SK-N-SH (cell line): ENCODE data around the gene OR2AJ1. TPM values are rescaled to one million over a fixed set of nuclear protein-coding genes. Genes with fewer than 3 reads are reported as not detected.

Experiments used
- CTCF ChIA-PET: fragments of 300-600, 350-600 bp; formaldehyde crosslinking; extraction: SDS; loops from one replicate; lab custom pipeline; 2021; lab: Yijun Ruan, JAX
- POLR2A ChIA-PET: fragments of 350-600 bp; sonication (Branson Sonifier 250); formaldehyde crosslinking; extraction: SDS; loops from one replicate; lab custom pipeline; 2020; ENCODE audit warnings: antibody characterized with exemption, inconsistent platforms; lab: Yijun Ruan, JAX
- DNase-seq: peaks from one replicate; pipeline ENCODE4 v3.0.0; 2012
- H2AFZ ChIP-seq: fragments of 200-600 bp; sonication (generic); 2 replicates; pipeline ENCODE4 v1.8.1; 2016; ENCODE audit warnings: antibody characterized with exemption, mild to moderate bottlenecking, low read depth
- H3F3A ChIP-seq: fragments of 200-600 bp; sonication (generic); replicated peaks from 2 replicates; pipeline ENCODE3; 2016; ENCODE audit warnings: antibody characterized with exemption, mild to moderate bottlenecking; ENCODE audit not compliant: insufficient read depth
- H3K27ac ChIP-seq, 2 experiments: fragments of 200-500 bp in 1 of 2; fragments of 200-600 bp in 1 of 2; sonication (Bioruptor generic) in 1 of 2; sonication (generic), shearing (Covaris generic) in 1 of 2; 2 replicates each; pipeline versions ENCODE4 v1.5.1 to v1.6.1; 2014 to 2016; ENCODE audit warnings: low read depth in 2 of 2, inconsistent platforms in 1 of 2, low read length in 1 of 2, mild to moderate bottlenecking in 1 of 2, mixed read lengths in 1 of 2
- H3K27me3 ChIP-seq: fragments of 200-600 bp; sonication (generic), shearing (Covaris generic); 2 replicates; pipeline ENCODE4 v1.6.1; 2016; ENCODE audit warnings: mixed run types; ENCODE audit not compliant: insufficient read depth
- H3K36me3 ChIP-seq, 2 experiments: fragments of 200-500 bp in 1 of 2; fragments of 200-600 bp in 1 of 2; sonication (Bioruptor generic) in 1 of 2; sonication (generic) in 1 of 2; replicated peaks in 1 of 2; 2 replicates each; pipeline versions ENCODE3 to v1.5.1; 2014 to 2016; ENCODE audit warnings: low read length in 1 of 2, mild to moderate bottlenecking in 1 of 2; ENCODE audit not compliant: insufficient read depth in 2 of 2, control insufficient read depth in 1 of 2
- H3K4me1 ChIP-seq, 2 experiments: fragments of 200-500 bp in 1 of 2; fragments of 200-600 bp in 1 of 2; sonication (Bioruptor generic) in 1 of 2; sonication (generic), shearing (Covaris generic) in 1 of 2; 2 replicates each; pipeline versions ENCODE4 v1.5.1 to v1.6.1; 2014 to 2016; ENCODE audit warnings: low read depth in 1 of 2, low read length in 1 of 2, mixed run types in 1 of 2; ENCODE audit not compliant: insufficient read depth in 2 of 2, control insufficient read depth in 1 of 2
- H3K4me2 ChIP-seq: fragments of 200-600 bp; sonication (generic), shearing (Covaris generic); 2 replicates; pipeline ENCODE4 v1.6.1; 2017; ENCODE audit warnings: mixed run types
- H3K4me3 ChIP-seq, 2 experiments: fragments of 200-500 bp in 1 of 2; fragments of 200-600 bp in 1 of 2; sonication (Bioruptor generic) in 1 of 2; sonication (generic), shearing (Covaris generic) in 1 of 2; 2 replicates each; pipeline versions ENCODE4 v1.5.1 to v1.8.1; 2014 to 2016; ENCODE audit warnings: low read depth in 2 of 2, inconsistent platforms in 1 of 2, low read length in 1 of 2, mild to moderate bottlenecking in 1 of 2, mixed read lengths in 1 of 2, moderate library complexity in 1 of 2
- H3K79me2 ChIP-seq: fragments of 200-600 bp; sonication (generic); 2 replicates; pipeline ENCODE4 v1.8.1; 2017; ENCODE audit warnings: mild to moderate bottlenecking; ENCODE audit not compliant: insufficient read depth
- H3K9ac ChIP-seq: fragments of 200-600 bp; sonication (generic); 2 replicates; pipeline ENCODE4 v1.6.1; 2017; ENCODE audit warnings: mixed run types
- H3K9me2 ChIP-seq: fragments of 200-600 bp; sonication (generic); 2 replicates; pipeline ENCODE4 v1.6.1; 2017; ENCODE audit warnings: mixed run types
- H3K9me3 ChIP-seq: fragments of 200-600 bp; sonication (generic); 2 replicates; pipeline ENCODE4 v1.6.1; 2017; ENCODE audit warnings: mixed run types, mild to moderate bottlenecking, moderate library complexity
- H4K20me1 ChIP-seq: fragments of 200-600 bp; sonication (generic); 2 replicates; pipeline ENCODE4 v1.6.1; 2017; ENCODE audit warnings: mild to moderate bottlenecking, mixed run types; ENCODE audit not compliant: insufficient read depth
- CHD2 ChIP-seq: fragments of 150-350 bp; IDR thresholded peaks from 2 replicates; pipeline ENCODE4 v1.6.1; 2018; ENCODE audit warnings: low read length; ENCODE audit not compliant: partially characterized antibody
- ELF1 ChIP-seq: IDR thresholded peaks from 2 replicates; pipeline ENCODE4 v1.4.0; 2012
- EP300 ChIP-seq, 2 experiments: IDR thresholded peaks; 2 replicates each; pipeline versions ENCODE4 v1.4.0 to v1.6.1; 2012; ENCODE audit warnings: borderline replicate concordance in 1 of 2, low read depth in 1 of 2, low read length in 1 of 2
- EZH2phosphoT487 ChIP-seq: fragments of 200-600 bp; sonication (generic); IDR thresholded peaks from 2 replicates; pipeline ENCODE4 v1.6.1; 2017; ENCODE audit warnings: low read depth, mixed run types, mild to moderate bottlenecking, antibody characterized with exemption, moderate library complexity, borderline replicate concordance
- FOSL2 ChIP-seq: IDR thresholded peaks from 2 replicates; pipeline ENCODE4 v1.4.0; 2012; ENCODE audit warnings: low read depth, mild to moderate bottlenecking, moderate library complexity, borderline replicate concordance
- GABPA ChIP-seq: IDR thresholded peaks from 2 replicates; pipeline ENCODE4 v1.4.0; 2012; ENCODE audit warnings: low read depth, mild to moderate bottlenecking
- MXI1 ChIP-seq: IDR thresholded peaks from 2 replicates; pipeline ENCODE4 v1.6.1; 2012; ENCODE audit warnings: mild to moderate bottlenecking, low read depth, low read length, improper control_type of control experiment
- NRF1 ChIP-seq: IDR thresholded peaks from 2 replicates; pipeline ENCODE4 v1.6.1; 2012; ENCODE audit warnings: low read depth, mild to moderate bottlenecking, low read length
- POLR2AphosphoS5 ChIP-seq: IDR thresholded peaks from 2 replicates; pipeline ENCODE4 v1.6.1; 2012; ENCODE audit warnings: low read depth, low read length
- RXRA ChIP-seq: IDR thresholded peaks from 2 replicates; pipeline ENCODE4 v1.4.0; 2012; ENCODE audit warnings: low read depth, mild to moderate bottlenecking, borderline replicate concordance
- TAF1 ChIP-seq: IDR thresholded peaks from 2 replicates; pipeline ENCODE4 v1.6.1; 2012; ENCODE audit warnings: low read depth, mild to moderate bottlenecking, low read length, moderate library complexity, borderline replicate concordance
- TCF12 ChIP-seq: IDR thresholded peaks from 2 replicates; pipeline ENCODE4 v1.4.0; 2012
- TEAD4 ChIP-seq: IDR thresholded peaks from 2 replicates; pipeline ENCODE4 v1.4.0; 2012; ENCODE audit warnings: mild to moderate bottlenecking, borderline replicate concordance; ENCODE audit not compliant: insufficient read depth
- WGBS: methylation state at CpG from one replicate; pipeline ENCODE4 v1.1.6; 2017; ENCODE audit warnings: low lambda C conversion rate; 5-methylcytosine and 5-hydroxymethylcytosine counted together
- polyA plus RNA-seq, 3 experiments: library from polyadenylated mRNA; depleted of rRNA; stranded (reverse); fragments of >200 nt; gene quantifications; 2 replicates each; pipeline ENCODE4 v1.2.3, GENCODE V29; 2012
- TF ChIP-seq, protein P1 (sequence below): IDR thresholded peaks from 2 replicates; pipeline ENCODE4 v1.4.0; 2012; ENCODE audit warnings: low read depth, borderline replicate concordance
- TF ChIP-seq, protein P2 (sequence below): IDR thresholded peaks from 2 replicates; pipeline ENCODE4 v1.4.0; 2012; ENCODE audit warnings: low read depth, borderline replicate concordance

Gene OR2AJ1
- polyA plus RNA-seq, 1 of the 3 experiments (the other 2 are of a cell fraction): not detected

DNA sequence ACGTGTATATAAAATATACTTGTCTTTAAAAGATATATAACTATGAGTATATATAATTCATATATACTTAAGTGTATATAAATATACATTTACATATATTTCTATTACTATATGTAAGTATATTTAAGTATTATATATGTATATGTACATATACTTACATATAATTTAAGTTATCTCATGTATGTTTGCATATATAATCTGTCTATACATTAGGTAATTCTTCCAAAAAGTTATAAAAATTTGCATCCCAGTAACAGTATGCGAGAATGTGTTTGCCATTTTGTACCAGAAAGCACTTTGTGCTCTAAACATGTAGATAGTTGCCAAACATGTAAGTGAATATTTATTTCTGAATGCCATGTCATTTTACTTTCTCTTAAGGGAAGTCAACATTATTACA lies 40.2 kb downstream of the OR2AJ1 start, which contains the start of gene OR2AK2:
Gene OR2AK2 (plus strand): TSS at position 301 of the 400 bp plus-strand sequence. CDS start 144 bp downstream, outside the sequence.
- H3K9ac ChIP-seq: no peak within 1 kb of the TSS
- H3K9me3 ChIP-seq: no peaks in the 10 kb centered on the region
- CTCF ChIA-PET: no interaction called here
- no peaks in the 10 kb centered on the region for H3F3A ChIP-seq
- H4K20me1 ChIP-seq: no peaks in the 10 kb centered on the region
- no peak for TF ChIP-seq NRF1
- no peak for TF ChIP-seq GABPA
- no peak for TF ChIP-seq MXI1
- TF ChIP-seq, all 33 proteins: peak for 0
- Histone ChIP-seq H3K4me2 (no peak within 1 kb of the TSS), H3K27me3 (no peaks in the 10 kb centered on the region), H3K27ac (no peak within 1 kb of the TSS), H3K4me3 (no peak within 1 kb of the TSS), H3K79me2 (no peaks in the 10 kb centered on the region), H2AFZ (no peak within 1 kb of the TSS), H3K9me2 (no peaks in the 10 kb centered on the region), H3K36me3 (no peaks in the 10 kb centered on the region), H3K4me1 (no peaks in the 10 kb centered on the region)
- DNase-seq: no peak
- POLR2A ChIA-PET: no interaction called here
- 3% methylated on average over 2 of the region's 2 CpGs for WGBS

DNA sequence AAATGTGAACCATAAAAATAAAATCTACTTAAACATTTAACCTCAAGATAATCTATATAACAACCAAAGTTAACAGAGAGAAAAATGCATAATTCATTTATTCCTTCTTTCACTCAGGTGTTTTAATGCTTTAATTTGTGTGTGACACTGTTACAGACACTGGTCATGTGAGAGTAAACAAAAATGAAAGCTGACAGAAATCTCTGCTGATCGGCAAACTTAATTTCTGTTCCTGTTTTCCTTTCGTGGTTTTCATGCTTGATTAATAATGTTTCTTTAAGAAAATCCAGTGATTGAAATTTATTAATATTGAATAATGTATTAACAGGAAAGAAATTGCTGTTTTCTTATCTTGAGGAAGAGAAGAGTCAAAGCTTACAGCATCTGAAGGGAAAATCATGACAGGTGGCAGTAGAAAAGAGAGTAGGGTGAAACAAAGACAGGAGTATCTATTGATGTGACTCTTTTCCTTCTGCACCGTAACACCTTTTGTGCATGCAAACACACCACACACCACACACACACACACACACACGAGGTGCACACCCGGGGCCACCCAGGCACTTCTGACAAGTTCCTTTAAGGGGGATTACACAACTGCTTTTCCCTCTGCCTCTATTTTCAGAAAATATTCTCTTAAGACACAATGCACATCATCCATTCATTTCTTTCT lies 42.0 kb downstream of the OR2AJ1 start:
- Histone ChIP-seq H3K4me2 (no peak overlapping the region), H4K20me1 (no peaks in the 10 kb centered on the region), H3K36me3 (no peaks in the 10 kb centered on the region), H3K27me3 (no peaks in the 10 kb centered on the region), H3K9me2 (no peaks in the 10 kb centered on the region), H3K9ac (no peak overlapping the region), H2AFZ (no peak overlapping the region), H3K27ac (no peak overlapping the region), H3K4me1 (no peaks in the 10 kb centered on the region), H3F3A (no peaks in the 10 kb centered on the region), H3K9me3 (no peaks in the 10 kb centered on the region), H3K79me2 (no peaks in the 10 kb centered on the region), H3K4me3 (no peak overlapping the region)
- WGBS: 4% methylated on average over 5 of the region's 5 CpGs
- TF ChIP-seq TAF1 (no peak), TEAD4 (no peak), ELF1 (no peak), FOSL2 (no peak), EZH2phosphoT487 (no peak), TCF12 (no peak), EP300 (IDR thresholded peaks at IDR 0.05; ENCODE audit: borderline replicate concordance in 1 of 2, low read depth in 1 of 2, low read length in 1 of 2) (no peak), GABPA (no peak), RXRA (no peak), MXI1 (no peak), POLR2AphosphoS5 (no peak), CHD2 (no peak)
- TF ChIP-seq, protein P1, sequence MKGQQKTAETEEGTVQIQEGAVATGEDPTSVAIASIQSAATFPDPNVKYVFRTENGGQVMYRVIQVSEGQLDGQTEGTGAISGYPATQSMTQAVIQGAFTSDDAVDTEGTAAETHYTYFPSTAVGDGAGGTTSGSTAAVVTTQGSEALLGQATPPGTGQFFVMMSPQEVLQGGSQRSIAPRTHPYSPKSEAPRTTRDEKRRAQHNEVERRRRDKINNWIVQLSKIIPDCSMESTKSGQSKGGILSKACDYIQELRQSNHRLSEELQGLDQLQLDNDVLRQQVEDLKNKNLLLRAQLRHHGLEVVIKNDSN: no peak
- TF ChIP-seq, protein P2, sequence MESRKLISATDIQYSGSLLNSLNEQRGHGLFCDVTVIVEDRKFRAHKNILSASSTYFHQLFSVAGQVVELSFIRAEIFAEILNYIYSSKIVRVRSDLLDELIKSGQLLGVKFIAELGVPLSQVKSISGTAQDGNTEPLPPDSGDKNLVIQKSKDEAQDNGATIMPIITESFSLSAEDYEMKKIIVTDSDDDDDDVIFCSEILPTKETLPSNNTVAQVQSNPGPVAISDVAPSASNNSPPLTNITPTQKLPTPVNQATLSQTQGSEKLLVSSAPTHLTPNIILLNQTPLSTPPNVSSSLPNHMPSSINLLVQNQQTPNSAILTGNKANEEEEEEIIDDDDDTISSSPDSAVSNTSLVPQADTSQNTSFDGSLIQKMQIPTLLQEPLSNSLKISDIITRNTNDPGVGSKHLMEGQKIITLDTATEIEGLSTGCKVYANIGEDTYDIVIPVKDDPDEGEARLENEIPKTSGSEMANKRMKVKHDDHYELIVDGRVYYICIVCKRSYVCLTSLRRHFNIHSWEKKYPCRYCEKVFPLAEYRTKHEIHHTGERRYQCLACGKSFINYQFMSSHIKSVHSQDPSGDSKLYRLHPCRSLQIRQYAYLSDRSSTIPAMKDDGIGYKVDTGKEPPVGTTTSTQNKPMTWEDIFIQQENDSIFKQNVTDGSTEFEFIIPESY: no peak
- no peak for DNase-seq
- ChIA-PET POLR2A (no interaction called here), CTCF (no interaction called here)

Other genes starting within 250 kb of the OR2AJ1 start
- gene OR13G1, start 245.2 kb upstream of the OR2AJ1 start, polyA plus RNA-seq (2012; rRNA removed): not detected in 2 replicates
- not detected in 2 replicates for gene OR6F1, start 208.2 kb upstream of the OR2AJ1 start, polyA plus RNA-seq (2012; rRNA removed)
- gene OR14K1, start 186.3 kb upstream of the OR2AJ1 start, polyA plus RNA-seq (2012; rRNA removed): not detected in 2 replicates
- not detected in 2 replicates for gene OR14A2, start 176.7 kb upstream of the OR2AJ1 start, polyA plus RNA-seq (2012; rRNA removed)
- not detected in 2 replicates for gene OR1C1, start 164.3 kb upstream of the OR2AJ1 start, polyA plus RNA-seq (2012; rRNA removed)
- not detected in 2 replicates for gene OR14A16, start 100.8 kb upstream of the OR2AJ1 start, polyA plus RNA-seq (2012; rRNA removed)
- not detected in 2 replicates for gene OR11L1, start 83.0 kb upstream of the OR2AJ1 start, polyA plus RNA-seq (2012; rRNA removed)
- gene TRIM58, start 67.7 kb upstream of the OR2AJ1 start, polyA plus RNA-seq (2012; rRNA removed): 0.13 and 0.35 TPM in 2 replicates
- gene OR2W3, start 29.3 kb upstream of the OR2AJ1 start, polyA plus RNA-seq (2012; rRNA removed): 0.13 TPM in 1 of 2 replicates, not detected in the other
- not detected in 2 replicates for gene OR2T8, start 4.6 kb upstream of the OR2AJ1 start, polyA plus RNA-seq (2012; rRNA removed)
- gene OR2L8, start 24.0 kb downstream of the OR2AJ1 start, polyA plus RNA-seq (2012; rRNA removed): not detected in 2 replicates
- gene OR2AK2, start 40.3 kb downstream of the OR2AJ1 start, polyA plus RNA-seq (2012; rRNA removed): 0.06 TPM in 1 of 2 replicates, not detected in the other
- gene OR2L5, start 88.8 kb downstream of the OR2AJ1 start, polyA plus RNA-seq (2012; rRNA removed): not detected in 2 replicates
- 0.03 and 0.08 TPM in 2 replicates for gene OR2L2, start 105.2 kb downstream of the OR2AJ1 start, polyA plus RNA-seq (2012; rRNA removed)
- 0.02 and 0.03 TPM in 2 replicates for gene OR2L3, start 121.9 kb downstream of the OR2AJ1 start, polyA plus RNA-seq (2012; rRNA removed)
- gene OR2L13, start 170.3 kb downstream of the OR2AJ1 start, polyA plus RNA-seq (2012; rRNA removed): 0.15 and 0.23 TPM in 2 replicates
- not detected in 2 replicates for gene OR2M5, start 220.3 kb downstream of the OR2AJ1 start, polyA plus RNA-seq (2012; rRNA removed)
- gene OR2M2, start 249.9 kb downstream of the OR2AJ1 start, polyA plus RNA-seq (2012; rRNA removed): not detected in 2 replicates